Pons (tissue), 1 donor: Measurements from ENCODE around the gene ARMC5.
"Not testable (repeated sequence)": the region's sequence is repeated elsewhere in the genome, so short reads cannot be mapped to it uniquely, and the experiment has no call there.

Experiments
- DNase-seq: peaks from one replicate; pipeline ENCODE4 v3.0.0-alpha.2; 2016; ENCODE audit warnings: low spot score

Gene ARMC5, protein sequence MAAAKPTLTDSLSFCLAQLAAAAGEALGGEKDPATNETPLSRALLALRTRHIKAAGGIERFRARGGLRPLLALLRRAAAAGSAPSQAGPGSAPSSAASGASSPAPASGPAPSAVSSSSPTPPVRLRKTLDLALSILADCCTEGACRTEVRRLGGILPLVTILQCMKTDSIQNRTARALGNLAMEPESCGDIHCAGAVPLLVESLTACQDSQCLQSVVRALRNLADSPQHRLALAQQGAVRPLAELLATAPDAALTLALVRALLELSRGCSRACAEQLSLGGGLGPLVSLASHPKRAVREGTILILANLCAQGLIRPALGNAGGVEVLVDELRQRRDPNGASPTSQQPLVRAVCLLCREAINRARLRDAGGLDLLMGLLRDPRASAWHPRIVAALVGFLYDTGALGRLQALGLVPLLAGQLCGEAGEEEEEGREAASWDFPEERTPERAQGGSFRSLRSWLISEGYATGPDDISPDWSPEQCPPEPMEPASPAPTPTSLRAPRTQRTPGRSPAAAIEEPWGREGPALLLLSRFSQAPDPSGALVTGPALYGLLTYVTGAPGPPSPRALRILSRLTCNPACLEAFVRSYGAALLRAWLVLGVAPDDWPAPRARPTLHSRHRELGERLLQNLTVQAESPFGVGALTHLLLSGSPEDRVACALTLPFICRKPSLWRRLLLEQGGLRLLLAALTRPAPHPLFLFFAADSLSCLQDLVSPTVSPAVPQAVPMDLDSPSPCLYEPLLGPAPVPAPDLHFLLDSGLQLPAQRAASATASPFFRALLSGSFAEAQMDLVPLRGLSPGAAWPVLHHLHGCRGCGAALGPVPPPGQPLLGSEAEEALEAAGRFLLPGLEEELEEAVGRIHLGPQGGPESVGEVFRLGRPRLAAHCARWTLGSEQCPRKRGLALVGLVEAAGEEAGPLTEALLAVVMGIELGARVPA

DNA sequence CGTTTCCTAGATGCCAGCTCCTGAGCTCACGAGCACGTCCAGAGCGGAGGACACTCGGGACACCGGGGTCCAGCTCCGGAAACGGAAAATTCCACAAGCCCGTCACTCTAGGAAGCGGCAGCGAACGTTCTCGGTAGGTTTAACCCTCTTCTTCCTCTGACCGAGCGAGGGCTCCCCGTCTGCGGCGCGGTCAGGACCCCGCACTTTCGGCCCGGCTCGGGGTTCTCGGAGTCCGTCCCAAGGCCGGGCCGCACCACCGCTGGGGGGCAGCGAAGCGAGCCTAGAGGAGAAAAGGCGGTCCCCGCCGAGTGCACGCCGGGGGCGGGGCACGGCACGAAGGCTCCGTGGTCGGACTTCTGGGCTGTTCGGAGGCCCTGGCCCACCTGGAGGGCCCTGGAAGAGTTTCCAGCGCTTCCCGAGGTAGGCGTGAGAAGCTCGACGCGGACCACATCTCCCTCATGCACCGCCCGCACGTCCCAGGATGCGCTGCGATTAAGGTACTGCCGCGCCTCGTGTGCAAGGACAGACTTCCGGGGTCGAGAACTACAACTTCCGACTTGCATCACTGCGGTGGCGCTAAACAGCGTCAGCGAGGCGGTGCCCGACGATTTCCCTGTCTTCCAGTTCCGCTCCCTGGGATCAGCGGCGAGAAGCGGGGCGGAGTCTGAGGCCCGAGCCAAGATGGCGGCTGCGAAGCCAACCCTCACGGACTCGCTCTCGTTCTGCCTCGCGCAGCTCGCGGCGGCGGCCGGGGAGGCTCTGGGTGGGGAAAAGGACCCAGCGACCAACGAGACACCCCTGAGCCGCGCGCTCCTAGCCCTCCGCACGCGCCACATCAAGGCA is at the start of gene ARMC5:
Gene ARMC5, plus strand, starts transcription at position 658 of the 843 bp plus-strand sequence. Its CDS starts 24 bp downstream, at position 682.
- peak; percentile 98 for DNase-seq

DNA sequence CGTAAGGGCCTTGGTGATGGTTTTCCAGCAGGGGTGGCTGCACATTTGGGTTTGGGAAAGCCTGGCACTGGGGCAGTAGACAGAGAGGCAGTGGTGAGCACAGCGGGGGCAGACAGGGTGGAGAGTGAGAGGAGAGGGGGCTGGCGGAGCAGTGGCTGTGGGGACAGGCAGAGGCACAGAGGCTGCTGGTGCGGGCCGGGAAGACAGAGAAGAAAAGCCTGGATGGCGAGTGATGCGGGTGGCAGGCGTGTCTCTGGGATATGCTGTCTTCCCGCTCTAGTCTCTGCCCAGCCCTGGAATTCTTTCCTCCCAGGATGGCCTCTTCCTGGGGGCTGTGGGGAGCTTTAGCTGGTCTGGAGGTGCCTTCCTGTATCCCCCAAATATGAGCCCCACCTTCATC is 49.2 kb upstream of the ARMC5 start:
- DNase-seq: no peak

DNA sequence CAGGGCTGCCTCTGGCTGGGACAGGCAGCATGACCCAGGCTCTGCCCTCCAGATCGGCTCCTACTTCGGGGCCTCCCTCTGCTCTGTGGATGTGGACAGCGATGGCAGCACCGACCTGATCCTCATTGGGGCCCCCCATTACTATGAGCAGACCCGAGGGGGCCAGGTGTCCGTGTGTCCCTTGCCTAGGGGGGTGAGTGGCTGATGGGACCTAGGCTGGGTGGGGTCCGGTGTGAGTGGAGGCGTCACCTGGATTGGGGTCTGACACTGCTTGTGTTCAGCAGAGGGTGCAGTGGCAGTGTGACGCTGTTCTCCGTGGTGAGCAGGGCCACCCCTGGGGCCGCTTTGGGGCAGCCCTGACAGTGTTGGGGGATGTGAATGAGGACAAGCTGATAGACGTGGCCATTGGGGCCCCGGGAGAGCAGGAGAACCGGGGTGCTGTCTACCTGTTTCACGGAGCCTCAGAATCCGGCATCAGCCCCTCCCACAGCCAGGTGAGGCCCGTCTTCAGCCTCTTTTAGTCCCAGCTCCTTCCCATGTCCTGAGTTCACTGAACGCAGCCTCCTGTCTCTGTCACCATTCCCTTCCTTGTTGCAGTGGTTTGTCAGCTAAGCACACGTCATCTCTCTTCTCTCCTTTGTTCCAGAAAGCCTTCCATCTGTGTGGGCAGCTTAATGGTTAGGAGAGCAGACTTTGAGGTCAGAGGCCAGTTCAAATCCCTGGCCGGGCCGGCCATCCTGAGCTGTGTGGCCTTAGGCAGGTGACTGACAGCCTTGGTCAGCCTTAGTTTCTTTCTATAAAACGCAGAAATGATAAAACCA is 48.1 kb upstream of the ARMC5 start:
- no peak for DNase-seq

DNA sequence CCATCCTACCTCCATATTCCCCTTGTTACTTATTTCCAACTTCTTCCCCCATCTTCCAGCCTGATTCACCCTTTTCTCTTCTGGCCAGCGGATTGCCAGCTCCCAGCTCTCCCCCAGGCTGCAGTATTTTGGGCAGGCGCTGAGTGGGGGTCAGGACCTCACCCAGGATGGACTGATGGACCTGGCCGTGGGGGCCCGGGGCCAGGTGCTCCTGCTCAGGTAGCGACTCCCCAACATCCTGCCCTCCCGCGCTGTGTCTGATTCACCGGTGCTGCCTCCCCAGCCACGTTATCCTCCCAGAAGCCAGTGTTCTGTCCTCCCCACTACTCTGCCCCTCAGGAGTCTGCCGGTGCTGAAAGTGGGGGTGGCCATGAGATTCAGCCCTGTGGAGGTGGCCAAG is 46.6 kb upstream of the ARMC5 start:
- DNase-seq: no peak

DNA sequence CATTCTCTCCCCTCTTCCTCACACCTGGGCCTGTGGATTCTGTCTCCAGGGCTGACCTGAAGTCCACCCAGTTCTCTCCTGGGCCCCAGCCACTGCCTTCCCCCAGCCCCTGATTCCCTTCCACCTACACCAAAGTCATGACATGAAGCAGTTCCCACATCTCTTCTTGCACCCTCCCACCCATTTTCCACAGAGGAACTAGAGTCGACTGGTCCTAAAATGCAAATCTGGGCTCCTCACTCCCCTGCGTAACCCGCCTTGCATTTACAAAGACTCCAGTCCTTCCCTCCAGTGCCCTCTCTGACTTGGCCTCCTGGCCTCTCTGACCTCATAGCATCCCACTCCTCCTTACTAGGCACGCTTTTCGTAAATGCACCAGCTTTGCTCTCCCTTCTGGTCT is 45.9 kb upstream of the ARMC5 start:
- DNase-seq: no peak

DNA sequence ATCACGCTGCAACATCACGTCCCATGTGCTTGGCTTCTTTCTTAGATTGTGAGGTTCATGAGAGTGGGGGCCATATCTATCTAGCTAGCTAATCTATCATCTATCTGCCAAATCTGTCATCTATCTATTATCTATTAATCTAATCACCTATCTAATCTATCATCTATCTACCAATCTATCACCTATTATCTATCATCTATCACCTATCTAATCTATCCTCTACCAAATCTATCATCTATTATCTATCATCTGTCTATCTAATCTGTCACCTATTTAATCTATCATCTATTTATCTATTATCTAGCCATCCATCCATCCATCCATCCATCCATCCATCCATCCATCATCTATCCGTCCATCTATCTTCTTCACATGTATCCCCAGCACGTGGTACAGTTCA is 45.4 kb upstream of the ARMC5 start:
- DNase-seq: no peak

DNA sequence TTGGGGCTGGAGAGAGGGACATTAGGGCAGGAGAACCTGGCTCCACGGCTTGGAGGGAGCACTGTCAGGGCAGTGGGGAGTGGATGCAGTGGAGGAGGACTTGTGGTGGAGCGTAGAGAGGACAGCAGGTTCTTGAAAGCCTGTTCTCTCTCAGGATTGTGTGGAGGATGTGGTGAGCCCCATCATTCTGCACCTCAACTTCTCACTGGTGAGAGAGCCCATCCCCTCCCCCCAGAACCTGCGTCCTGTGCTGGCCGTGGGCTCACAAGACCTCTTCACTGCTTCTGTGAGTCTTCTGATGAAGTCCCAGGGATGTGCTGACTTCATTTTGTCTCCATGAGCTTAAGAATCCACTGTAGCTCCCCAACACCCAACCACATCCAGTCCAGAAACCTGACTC is 44.6 kb upstream of the ARMC5 start:
- DNase-seq: no peak

DNA sequence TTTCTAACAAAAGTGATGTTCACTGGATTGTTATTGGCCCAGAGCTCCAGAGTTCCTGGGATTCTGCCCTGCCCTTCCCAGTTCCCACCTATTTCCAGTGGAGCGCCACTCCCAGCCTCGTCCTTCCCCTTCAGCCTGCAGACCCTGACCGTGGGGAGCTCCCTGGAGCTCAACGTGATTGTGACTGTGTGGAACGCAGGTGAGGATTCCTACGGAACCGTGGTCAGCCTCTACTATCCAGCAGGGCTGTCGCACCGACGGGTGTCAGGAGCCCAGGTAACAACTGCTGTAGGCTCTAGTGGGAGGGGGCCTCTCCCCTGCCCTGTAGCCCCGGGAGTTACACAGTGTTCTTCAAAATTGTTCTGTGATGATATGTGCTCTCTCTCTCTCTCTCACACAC is 42.9 kb upstream of the ARMC5 start:
- no peak for DNase-seq

DNA sequence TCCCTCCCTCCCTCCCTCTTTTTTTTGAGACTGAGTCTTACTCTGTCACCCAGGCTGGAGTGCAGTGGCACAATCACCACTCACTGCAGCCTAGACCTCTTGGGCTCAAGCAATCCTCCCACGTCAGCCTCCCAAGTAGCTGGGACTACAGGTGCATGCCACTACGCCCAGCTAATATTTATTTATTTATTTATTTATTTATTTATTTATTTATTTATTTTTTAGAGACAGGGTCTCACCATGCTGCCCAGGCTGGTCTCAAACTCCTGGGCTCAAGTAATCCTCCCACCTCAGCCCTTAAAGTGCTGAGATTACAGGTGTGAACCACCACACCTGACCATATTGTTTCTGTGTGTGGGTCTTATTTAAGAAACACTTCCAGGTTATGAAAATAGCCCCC is 42.3 kb upstream of the ARMC5 start:
- DNase-seq: not testable (repeated sequence)

DNA sequence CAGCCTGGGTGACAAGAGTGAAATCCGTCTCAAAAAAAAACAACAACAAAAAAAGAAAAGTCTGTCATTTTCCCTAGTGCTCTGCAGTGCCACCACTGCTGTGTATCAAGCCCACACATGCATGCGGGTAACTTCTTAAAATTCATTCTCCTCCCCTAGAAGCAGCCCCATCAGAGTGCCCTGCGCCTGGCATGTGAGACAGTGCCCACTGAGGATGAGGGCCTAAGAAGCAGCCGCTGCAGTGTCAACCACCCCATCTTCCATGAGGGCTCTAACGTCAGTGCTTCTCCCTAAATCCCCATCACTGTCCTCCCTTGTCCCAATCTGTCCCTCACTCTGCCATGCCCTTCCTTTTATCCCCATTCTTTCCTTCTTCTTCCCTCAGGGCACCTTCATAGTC is 41.4 kb upstream of the ARMC5 start:
- no peak for DNase-seq

DNA sequence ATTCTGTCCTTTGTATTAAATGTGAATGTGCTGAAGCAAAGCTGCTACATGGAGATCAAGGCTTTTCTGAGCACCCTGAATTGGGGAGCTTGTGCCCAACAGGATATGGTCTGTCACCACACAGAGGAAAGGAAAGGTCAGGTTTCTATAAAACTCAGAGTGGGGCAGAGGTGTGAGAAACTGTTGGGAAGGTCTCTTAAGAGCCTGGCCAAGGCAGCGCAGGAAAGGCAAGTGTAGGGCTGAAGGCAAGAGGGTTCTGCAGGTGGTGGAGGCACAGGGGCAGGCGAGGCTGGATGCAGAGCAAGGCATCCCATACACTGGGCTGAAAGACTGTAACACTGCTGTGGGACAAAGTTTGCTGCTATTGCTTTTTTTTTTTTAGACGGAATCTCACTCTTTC is 39.3 kb upstream of the ARMC5 start:
- no peak for DNase-seq

DNA sequence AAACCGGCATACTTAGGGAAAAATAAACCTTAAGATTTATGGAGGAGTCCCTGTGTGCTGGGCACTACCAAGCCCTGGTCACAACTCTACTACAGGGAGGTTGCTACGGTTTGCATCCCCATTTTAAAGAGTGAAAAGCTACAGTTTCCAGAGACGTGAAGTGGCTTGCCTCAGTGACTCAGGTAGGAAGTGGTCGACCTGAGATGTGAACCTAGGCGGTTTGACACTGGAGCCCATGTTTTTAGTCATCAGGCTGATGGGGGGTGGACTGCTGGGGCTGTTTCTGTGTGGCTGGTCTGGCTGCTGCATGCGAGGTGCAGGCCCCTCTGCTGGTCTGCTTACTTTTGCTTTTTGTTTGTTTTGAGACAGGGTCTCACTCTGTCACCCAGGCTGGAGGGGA is 37.7 kb upstream of the ARMC5 start:
- no peak for DNase-seq

DNA sequence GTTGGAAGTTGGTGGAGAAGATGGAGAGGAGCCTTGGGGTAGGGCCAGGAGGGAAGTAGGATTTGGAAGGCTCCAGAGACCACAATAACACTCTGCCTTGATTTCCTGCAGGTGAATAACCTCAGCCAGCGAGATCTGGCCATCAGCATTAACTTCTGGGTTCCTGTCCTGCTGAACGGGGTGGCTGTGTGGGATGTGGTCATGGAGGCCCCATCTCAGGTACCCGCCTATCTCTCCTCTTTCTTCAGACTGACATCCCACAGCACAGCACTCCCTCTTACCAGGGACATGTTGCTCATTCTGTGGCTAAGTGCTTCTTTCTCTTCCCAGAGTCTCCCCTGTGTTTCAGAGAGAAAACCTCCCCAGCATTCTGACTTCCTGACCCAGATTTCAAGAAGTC is 36.1 kb upstream of the ARMC5 start:
- DNase-seq: no peak

DNA sequence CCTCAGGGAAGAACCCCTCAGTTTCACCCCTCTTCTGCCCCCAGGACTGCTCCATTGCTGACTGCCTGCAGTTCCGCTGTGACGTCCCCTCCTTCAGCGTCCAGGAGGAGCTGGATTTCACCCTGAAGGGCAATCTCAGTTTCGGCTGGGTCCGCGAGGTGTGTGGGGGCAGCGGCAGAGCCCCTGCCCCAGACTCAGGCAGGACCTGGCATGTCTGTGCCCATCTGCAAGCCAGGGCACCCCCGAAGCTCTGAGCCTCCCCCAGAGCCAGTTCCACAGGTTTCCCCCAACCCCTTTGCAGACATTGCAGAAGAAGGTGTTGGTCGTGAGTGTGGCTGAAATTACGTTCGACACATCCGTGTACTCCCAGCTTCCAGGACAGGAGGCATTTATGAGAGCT is 35.5 kb upstream of the ARMC5 start:
- DNase-seq: no peak

DNA sequence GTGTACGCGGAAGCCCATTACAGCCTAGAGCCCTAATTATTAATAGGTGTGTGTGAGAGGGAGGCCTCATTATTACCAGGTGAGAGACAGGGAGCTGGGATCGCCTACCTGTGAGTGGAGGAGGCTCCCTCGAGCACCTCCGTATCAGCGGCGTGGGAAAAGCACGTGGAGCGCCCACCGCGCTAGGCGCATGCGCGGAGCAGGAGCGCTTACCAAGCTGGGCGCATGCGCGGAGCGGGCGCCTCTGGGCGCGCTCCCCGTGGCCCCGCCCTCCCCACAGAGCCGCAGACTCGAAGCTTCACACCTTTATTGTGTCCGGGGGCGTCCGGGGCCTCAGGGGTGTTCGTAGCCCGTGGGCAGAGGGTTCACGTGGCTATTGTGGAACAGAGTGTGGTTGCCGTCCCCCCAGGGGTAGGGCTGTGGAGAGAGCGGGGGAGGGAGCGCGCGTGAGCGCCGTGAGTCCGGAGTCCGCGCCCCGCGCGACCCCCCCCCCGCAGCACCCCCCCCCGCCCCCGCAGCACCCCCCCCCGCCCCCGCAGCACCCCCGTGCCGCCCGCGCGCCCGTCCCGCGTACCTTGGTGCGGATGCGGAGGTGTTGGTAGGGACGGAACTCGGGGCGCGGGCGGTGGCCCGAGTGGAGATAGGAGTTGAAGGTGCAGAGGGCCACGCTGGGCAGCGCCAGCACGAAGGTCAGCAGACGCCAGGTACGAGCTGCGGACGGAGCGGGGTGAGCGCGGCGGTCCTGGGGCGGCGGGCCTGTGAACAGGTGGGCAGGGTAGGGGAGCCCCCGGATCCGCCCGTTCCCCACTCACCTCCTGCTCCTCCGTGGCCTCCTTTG is 31.6 kb upstream of the ARMC5 start:
- peak; percentile 58 for DNase-seq

DNA sequence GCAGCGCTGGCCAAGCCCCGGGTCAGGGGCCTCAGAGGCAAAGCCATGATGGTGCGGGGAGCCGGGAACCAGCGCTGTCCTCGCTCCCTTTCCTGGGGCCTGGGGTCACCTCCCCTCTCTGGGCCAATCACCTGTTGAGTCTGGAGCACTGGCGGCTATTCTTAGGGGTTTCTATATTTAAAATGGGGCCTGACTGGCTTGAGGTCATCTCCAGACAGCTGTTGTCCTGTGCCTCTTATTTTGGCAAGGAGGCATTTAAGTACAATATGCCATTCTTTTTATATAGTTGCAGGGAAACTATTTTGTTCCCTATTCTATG is 31.1 kb upstream of the ARMC5 start, which contains the start of gene COX6A2:
Gene COX6A2, minus strand, starts transcription at position 82 of the 319 bp plus-strand sequence. Its CDS starts 35 bp downstream, at position 47.
- no peak for DNase-seq

DNA sequence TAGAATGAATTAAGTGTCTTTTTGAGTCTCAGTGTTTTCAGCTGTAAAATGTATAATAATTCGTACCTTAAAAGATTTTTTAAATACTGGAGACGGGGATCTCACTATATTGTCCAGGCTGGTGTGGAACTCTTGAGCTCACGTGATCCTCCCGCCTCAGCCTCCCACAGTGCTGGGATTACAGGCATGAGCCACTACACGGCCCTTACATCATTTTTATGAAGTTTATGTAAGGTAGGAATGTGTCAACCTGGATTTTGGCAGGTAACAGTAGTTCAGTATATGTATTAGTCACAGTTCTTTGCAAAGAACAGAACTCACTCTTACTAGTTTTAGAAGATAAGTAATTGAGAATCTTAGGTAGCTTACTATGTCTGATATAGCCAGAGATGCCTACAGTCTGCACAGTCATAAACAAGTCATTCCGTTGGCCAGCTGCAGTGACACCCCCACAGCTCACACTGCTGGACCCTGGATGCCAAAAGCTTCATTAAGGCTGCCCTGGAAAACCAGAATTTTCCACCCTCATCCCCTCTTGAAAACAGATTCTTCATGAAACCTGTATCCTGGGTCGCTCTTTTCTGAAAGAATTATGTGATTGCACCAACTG is 30.6 kb upstream of the ARMC5 start:
- DNase-seq: no peak

DNA sequence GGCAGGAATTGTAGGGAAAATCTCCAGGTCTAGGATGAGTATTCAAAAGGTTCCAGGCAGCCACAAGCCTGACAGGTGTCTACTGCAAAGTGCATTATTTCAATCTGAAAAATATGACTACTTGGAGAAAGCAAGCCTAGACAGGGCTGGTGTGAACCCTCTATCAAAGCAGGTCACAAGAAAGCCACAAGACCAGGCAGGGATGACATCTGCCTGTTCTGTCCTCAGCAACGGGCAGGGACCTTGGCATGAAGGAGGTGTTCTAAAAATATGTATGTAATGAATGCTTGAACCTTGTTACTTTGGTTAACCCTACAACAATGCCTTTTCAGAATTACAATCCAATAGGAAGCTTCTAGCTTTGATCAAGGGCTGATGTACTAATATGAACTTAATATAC is 30.0 kb upstream of the ARMC5 start:
- DNase-seq: no peak

DNA sequence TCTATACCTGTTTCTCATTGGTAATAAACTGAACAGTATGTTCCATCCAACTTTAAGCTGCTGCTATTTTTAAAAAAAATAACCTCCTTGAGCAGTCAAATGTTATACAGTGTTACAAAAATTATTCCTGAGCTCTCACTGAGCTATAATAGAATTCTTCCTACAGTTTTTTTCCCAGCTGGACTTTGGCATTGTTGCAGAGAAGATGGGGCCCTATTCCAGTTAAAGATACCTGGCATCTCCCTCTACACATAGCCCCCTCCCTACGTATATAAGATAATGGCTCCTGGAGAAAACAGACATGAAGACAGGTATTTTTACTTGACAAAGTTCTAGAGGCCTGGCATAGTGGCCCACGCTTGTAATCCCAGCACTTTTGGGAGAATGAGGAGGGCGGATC is 29.5 kb upstream of the ARMC5 start:
- no peak for DNase-seq
